DMS153 treated with DMSO at 0.1 percent for 48 hours (cell line): Measurements from ENCODE around the gene CXorf49.
"Not testable (repeated sequence)": the region's sequence is repeated elsewhere in the genome, so short reads cannot be mapped to it uniquely, and the experiment has no call there.

ENCODE experiments used
- DNase-seq: peaks from one replicate; lab custom pipeline; 2025; ENCODE audit not compliant: unreplicated experiment; lab: John Stamatoyannopoulos, UW

Gene CXorf49

GRCh38 chrX:71675636-71676035 is 42.4 kb downstream of the CXorf49 start:
- DNase-seq = not testable (repeated sequence)

GRCh38 chrX:71671938-71672337 is 46.1 kb downstream of the CXorf49 start:
- DNase-seq = no peak

DNA sequence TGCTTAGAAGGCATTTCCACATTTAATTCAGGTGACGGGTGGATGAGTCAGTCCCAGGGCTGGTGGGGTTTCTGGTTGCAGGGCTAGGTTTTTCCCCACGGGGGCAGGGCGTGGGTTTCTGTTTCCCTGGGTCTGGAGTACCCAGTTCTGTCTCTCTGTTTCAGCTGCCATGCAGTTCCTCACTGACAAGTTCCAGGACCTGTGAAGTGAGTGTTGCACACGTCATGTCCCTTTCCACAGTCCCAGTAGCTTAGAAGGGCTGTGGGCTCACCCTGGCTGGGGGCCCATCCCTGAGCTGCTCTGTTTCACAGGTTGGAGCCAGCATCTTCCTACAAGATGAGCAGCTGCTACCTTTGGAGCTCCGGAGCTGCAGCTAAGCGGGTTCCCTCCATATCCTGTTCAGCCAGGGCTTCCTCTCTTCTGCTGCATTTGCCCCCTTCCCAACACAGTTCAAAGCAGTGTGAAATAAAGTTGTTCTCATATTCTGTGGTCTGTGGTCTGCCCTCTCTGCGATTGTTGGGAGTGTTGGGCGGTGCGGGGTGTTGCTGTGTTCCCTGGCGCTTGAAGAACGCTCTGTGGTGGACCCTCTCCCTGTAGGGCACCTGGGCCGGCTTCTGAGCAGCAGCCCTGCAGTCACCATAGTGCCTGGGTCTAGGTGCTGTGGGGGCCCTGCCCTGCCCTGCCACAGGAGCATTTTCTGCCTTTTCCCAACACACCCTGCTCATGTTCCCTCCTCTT is 46.9 kb downstream of the CXorf49 start:
- DNase-seq = no peak

GRCh38 chrX:71669947-71670346 is 48.1 kb downstream of the CXorf49 start:
- DNase-seq = not testable (repeated sequence)

GRCh38 chrX:71669492-71669891 is 48.6 kb downstream of the CXorf49 start:
- DNase-seq = no peak

- DNase-seq = no peak
Measured at GRCh38 chrX:71668248-71668595, 49.9 kb downstream of the CXorf49 start.

DNA sequence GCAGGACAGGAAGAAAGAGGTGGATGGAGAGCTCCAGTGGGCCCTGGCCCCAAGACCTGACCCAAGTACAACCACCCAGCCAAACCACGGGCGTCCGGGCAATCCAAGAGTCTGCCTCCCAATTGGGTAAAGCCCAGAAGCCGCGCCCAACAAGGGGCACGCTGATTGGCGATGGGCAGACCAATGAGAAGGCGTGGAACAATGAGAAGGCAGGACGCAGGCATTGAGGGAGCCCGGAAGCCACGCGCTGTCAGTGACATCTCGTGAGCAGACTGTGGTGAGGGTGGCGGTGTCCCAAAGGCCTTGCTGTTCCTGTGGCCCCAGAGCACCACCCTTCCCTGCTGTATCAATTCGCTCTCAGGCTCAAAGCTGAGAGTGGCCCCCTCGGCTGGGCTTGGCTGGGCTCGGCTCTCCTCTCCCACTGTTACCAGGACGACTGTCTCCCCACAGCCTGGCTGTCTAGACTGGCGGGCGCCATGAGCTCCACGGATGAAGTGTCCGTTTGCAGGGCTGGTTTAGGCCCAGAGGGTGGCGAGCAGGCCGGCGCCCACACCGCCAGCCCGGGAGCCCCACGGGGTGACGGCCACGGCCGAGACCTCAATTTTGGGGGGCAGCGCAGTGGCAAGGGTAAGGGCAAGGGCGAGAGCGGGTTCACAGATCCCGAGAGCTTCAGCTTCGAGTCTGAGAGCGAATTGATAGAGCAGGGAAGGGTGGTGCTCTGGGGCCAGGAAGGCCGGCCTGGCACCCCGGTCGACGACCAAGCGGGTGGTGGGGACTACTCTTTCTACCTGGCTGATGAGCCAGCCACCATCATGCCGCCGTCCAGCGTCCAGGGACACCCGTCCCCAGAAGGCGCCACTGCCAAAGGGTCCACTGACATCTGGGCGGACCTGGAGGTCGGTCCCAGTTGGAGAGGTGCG is 50.5 kb downstream of the CXorf49 start, which contains the start of gene LOC101059915:
Gene LOC101059915 (plus strand): TSS at position 219 of the 920 bp plus-strand sequence.
- no peak for DNase-seq

DNA sequence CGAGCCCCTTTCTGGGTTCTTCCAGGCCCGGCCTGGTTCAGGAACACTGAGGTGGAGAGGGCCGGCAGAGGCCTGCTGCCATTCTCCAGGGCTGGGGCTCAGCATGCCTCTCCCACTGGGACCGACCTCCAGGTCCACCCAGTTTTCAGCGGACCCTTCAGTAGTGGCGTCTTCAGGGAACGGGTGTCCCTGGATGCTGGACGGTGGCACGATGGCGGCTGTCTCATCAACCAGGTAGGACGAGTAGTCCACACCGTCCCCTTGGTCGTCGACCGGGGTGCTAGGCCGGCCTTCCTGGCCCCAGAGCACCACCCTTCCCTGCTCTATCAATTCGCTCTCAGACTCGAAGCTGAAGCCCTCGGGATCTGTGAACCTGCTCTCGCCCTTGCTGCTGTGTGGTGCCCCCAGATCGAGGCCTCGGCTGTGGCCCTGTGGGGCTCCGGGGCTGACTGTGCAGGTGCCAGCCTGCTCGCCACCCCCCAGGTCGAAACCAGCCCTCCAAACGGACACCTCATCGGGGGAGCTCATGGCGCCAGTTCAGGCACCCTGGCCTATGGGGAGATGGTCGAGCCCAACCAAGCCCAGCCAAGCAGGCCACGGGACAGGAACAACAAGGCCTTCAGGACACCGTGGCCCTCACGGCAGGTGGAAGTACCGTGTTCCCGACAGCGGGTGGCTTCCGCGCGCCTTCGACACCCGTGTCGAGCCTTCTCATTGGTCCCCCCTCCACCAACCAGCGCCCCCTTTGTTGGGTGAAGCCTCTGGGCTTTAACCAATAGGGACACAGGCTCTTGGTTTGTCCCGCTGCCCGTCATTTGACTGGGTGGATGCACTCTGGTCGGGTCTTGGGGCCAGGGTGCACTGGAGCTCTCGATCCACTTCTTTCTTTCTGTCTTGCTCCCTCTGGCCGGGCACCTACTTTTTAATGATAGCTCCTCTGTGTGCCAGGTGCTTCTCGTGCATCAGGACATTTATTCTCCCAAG is 51.6 kb downstream of the CXorf49 start:
- no peak for DNase-seq

DNA sequence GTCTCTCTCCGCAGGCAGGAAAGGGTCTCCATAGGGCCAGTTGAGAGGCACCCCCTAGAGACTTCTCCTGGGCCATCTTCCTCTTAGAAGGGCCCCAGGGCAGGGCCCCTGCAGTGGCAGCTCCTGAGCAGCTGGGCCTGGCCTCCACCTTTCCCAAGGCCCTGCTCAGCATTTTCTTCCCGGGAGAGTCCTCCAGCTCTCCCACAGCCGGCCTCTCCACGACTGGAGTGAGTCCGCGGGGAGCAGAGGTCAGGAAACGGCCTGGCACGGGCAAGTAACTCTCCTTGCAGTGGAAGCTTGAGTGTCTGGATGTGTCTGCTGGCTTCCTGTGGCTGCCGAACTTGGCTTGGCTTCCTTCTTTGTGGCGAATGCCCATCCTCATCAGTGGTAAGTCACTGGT is 52.3 kb downstream of the CXorf49 start:
- no peak for DNase-seq

- DNase-seq = no peak
Measured at GRCh38 chrX:71664889-71665491, 53.1 kb downstream of the CXorf49 start.
